Uterus (tissue), 4 donors: ENCODE data around the gene GADD45A. TPM values are rescaled to one million over a fixed set of nuclear protein-coding genes. Genes with fewer than 3 reads are reported as not detected.

Source experiments
- DNase-seq, 2 donors: peaks; one replicate each; pipeline ENCODE4 v3.0.0-alpha.2; 2019 to 2020
- H3K27ac ChIP-seq, 2 donors: fragments of 200-600 bp; sonication (generic); 1 replicate in 1 of 2; 2 replicates in 1 of 2; pipeline ENCODE4 v1.5.1; 2016 to 2018
- H3K27me3 ChIP-seq, 2 donors: fragments of 200-600 bp; sonication (generic); one replicate each; pipeline ENCODE4 v1.5.1; 2018 to 2019; ENCODE audit warnings: control low read depth in 1 of 2
- H3K36me3 ChIP-seq, 2 donors: fragments of 200-600 bp; sonication (generic); one replicate each; pipeline ENCODE4 v1.5.1; 2019; ENCODE audit warnings: control low read depth in 1 of 2
- H3K4me1 ChIP-seq, 2 donors: fragments of 200-600 bp; sonication (generic); one replicate each; pipeline ENCODE4 v1.5.1; 2018 to 2019; ENCODE audit warnings: control low read depth in 1 of 2
- H3K4me3 ChIP-seq, 2 donors: fragments of 200-600 bp; sonication (generic); 1 replicate in 1 of 2; 2 replicates in 1 of 2; pipeline ENCODE4 v1.5.1; 2018 to 2019; ENCODE audit warnings: mild to moderate bottlenecking in 1 of 2
- H3K9me3 ChIP-seq, 2 donors: fragments of 200-600 bp; sonication (generic); one replicate each; pipeline ENCODE4 v1.5.1; 2019; ENCODE audit warnings: control low read depth in 1 of 2
- POLR2A ChIP-seq, 2 donors: fragments of 450-650 bp; IDR thresholded peaks; one replicate each; pipeline ENCODE4 v1.6.1; 2016; ENCODE audit warnings: antibody characterized with exemption in 2 of 2, mild to moderate bottlenecking in 1 of 2, moderate library complexity in 1 of 2
- intact Hi-C: fragments of 100-400 bp; cut with DNase I; formaldehyde crosslinking; loops from one replicate; pipeline ENCODE4 v1.15.1; 2023; ENCODE audit warnings: low total_unique reads
- total RNA-seq, 4 donors: library from RNA; depleted of rRNA in 3 of 4; stranded (reverse); fragments of >200 nt in 3 of 4; gene quantifications; one replicate each; pipeline versions ENCODE4 v1.1.0 to v1.2.4, GENCODE V29; 2014 to 2023
- TF ChIP-seq, protein P1 (sequence below), 4 experiments: fragments of 200-600 bp in 2 of 4; fragments of 450-650 bp in 2 of 4; sonication (generic) in 2 of 4; IDR thresholded peaks; one replicate each; pipeline ENCODE4 v1.5.1; 2016 to 2019; ENCODE audit warnings: antibody characterized with exemption in 4 of 4, mild to moderate bottlenecking in 2 of 4, moderate library complexity in 1 of 4
- donor health status: DM: yes; HTN: yes; CAD: no.

Gene GADD45A
- total RNA-seq, 4 donors from 2014 or later = 11.1 to 35.6 (median 20.3) TPM

DNA sequence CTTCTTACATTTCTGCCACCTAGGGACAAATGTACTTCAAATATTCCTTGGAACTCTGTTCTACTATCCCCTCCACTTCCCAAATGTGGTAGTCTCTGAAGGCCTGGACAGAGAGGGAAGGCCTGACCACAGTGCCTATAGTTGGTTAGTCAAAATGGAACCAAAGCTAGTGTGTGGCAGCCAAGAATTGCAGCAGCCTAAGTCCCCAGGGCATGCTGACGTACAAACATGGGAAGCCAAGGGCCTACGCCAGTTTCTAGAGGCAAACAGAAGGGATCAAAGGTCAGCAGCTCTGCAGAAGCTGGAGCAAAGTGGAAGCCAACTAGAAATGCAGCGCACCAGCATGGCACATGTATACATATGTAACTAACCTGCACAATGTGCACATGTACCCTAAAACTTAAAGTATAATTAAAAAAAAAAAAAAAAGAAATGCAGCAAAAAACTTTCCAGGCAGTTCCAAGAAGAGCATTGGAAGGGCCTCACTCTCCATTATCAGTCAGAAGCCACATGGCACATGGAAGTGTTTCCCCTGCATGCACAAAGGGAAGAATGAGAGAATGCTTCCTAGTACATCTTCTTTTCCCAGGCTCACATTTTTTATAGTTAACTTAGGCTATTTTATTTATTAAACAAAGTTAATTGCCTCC lies 39.4 kb upstream of the GADD45A start:
- H3K27me3 ChIP-seq = no peaks in the 10 kb centered on the region
- intact Hi-C loops = no loop called here
- H3K36me3 ChIP-seq = no peaks in the 10 kb centered on the region
- DNase-seq = peak; percentile 50 to 63
- no peak for TF ChIP-seq POLR2A (IDR thresholded peaks at IDR 0.05)
- peak overlapping the region; percentile 67 to 72 for H3K27ac ChIP-seq
- peaks cover 13 to 17% of the 10 kb centered on the region in 2 donors for H3K4me1 ChIP-seq
- H3K4me3 ChIP-seq = no peak overlapping the region
- no peaks in the 10 kb centered on the region for H3K9me3 ChIP-seq

DNA sequence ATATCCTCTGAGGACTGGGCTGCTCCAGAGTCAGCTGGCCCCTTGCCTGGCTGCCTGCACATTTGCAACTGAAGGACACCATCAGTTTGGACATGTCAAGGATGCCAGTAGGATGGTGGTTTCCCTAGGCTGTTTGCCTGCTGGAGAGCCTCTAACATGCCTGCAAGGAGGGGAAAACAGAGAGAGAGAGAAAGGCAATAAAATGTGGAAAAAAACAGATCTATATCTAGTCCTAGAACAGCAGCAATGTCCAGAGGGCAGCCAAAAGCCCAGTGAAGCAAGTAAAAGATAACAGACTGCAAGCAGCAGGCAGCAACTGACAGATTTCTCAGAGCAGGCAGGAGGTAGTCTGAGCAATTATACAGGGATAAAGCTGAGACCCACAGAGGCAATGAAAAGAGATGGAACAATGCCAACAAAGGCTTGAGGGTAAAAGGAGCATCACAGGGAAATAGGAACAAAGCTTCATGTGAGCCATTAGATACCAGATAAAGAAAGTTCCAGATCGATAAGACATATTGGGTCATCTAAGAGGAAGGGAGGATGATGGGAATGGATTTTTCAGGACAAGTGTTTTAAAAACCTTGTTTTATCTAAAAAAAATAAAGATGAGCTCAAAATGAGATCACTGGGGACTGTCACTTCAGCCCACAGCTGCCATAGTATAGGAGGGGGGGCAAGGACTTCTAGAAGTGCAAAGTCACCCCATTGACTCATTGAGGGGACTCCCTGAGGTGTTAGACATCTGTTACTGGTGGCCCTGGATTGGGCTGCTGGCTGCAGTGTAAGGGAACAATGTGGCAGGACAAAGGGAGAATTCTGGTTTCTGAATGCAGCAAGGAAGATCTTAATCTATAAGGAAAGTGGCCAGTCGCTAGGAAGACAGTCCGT lies 38.6 kb upstream of the GADD45A start:
- intact Hi-C loops = no loop called here
- Histone ChIP-seq H3K4me3 (no peak overlapping the region), H3K36me3 (no peaks in the 10 kb centered on the region), H3K27ac (peak overlapping the region; percentile 67 to 72), H3K27me3 (no peaks in the 10 kb centered on the region), H3K9me3 (no peaks in the 10 kb centered on the region), H3K4me1 (peaks cover 13 to 17% of the 10 kb centered on the region in 2 donors)
- TF ChIP-seq POLR2A (IDR thresholded peaks at IDR 0.05) = no peak
- TF ChIP-seq, protein P1, sequence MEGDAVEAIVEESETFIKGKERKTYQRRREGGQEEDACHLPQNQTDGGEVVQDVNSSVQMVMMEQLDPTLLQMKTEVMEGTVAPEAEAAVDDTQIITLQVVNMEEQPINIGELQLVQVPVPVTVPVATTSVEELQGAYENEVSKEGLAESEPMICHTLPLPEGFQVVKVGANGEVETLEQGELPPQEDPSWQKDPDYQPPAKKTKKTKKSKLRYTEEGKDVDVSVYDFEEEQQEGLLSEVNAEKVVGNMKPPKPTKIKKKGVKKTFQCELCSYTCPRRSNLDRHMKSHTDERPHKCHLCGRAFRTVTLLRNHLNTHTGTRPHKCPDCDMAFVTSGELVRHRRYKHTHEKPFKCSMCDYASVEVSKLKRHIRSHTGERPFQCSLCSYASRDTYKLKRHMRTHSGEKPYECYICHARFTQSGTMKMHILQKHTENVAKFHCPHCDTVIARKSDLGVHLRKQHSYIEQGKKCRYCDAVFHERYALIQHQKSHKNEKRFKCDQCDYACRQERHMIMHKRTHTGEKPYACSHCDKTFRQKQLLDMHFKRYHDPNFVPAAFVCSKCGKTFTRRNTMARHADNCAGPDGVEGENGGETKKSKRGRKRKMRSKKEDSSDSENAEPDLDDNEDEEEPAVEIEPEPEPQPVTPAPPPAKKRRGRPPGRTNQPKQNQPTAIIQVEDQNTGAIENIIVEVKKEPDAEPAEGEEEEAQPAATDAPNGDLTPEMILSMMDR (IDR thresholded peaks at IDR 0.05) = no peak
- DNase-seq = peak; percentile 37 to 62

DNA sequence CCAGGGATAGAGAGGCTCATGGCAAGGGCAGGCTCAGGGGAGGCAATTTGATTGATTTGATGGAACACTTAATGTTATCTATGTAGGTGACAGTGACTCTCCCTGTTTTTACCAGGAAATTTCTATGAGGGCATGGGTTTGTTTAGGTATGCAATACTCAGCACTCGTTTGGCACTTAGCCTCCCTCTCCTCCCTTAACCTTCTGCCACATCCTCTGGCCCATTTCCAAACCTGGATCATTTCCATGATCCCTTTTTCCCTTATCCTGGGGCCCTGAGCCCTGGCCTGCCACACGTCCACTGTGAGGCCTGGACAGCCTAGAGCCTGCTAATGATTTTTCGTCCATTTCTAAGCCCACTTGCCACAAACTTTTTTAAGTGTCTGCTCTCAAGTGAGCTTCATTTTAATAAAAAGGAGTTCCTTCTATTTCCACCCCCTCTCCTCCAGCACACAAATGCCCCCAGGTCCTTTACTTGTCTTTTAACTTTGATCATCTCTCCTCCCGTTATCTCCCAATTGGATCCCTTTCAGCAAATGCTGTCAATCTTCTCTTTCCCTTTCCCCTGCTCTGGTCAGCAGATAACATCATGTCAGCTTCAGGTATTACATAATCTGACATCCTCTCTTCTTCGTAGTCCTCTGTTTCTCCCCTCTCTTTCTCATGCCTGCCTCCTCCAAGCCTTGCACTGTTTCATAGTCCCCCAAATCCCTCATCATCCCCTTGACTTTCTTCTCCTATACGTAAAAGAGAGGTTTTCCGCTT lies 37.8 kb upstream of the GADD45A start:
- TF ChIP-seq, protein P1 (IDR thresholded peaks at IDR 0.05) = no peak
- TF ChIP-seq POLR2A (IDR thresholded peaks at IDR 0.05) = no peak
- Histone ChIP-seq H3K4me3 (no peak overlapping the region), H3K27me3 (no peaks in the 10 kb centered on the region), H3K4me1 (peaks cover 13 to 17% of the 10 kb centered on the region in 2 donors), H3K27ac (peak overlapping the region; percentile 67 to 72), H3K36me3 (no peaks in the 10 kb centered on the region), H3K9me3 (no peaks in the 10 kb centered on the region)
- no peak for DNase-seq
- intact Hi-C loops = no loop called here

DNA sequence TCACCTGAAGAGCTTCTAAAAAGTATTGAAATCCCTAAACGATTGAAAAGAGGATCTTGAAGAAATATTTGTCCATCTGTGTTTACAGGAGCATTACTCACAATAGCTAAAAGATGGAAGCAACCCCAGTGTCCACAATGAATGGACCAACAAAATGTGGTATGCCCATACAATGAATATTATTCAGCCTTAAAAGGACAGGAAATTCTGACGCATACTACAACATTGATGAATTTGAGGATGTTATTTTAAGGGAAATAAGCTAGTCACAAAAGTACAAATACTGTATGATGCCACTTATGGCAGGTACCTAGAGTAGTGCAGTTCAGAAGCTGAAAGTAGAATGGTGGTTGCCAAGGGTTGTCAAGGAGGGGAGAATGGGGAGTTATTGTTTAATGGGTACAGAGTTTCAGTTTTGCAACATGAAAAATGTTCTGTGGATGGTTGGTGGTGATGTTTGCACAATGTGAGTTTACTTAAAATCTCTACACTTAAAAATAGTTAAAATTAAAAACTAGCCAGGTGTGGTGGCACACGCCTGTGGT lies 37.1 kb upstream of the GADD45A start:
- peaks cover 13 to 17% of the 10 kb centered on the region in 2 donors for H3K4me1 ChIP-seq
- H3K36me3 ChIP-seq = no peaks in the 10 kb centered on the region
- H3K27ac ChIP-seq = peak overlapping the region in 1 of 2 donors; percentile 67
- DNase-seq = no peak
- H3K27me3 ChIP-seq = no peaks in the 10 kb centered on the region
- intact Hi-C loops = no loop called here
- no peak overlapping the region for H3K4me3 ChIP-seq
- H3K9me3 ChIP-seq = no peaks in the 10 kb centered on the region
- no peak for TF ChIP-seq POLR2A (IDR thresholded peaks at IDR 0.05)
- TF ChIP-seq, protein P1 (IDR thresholded peaks at IDR 0.05) = no peak

DNA sequence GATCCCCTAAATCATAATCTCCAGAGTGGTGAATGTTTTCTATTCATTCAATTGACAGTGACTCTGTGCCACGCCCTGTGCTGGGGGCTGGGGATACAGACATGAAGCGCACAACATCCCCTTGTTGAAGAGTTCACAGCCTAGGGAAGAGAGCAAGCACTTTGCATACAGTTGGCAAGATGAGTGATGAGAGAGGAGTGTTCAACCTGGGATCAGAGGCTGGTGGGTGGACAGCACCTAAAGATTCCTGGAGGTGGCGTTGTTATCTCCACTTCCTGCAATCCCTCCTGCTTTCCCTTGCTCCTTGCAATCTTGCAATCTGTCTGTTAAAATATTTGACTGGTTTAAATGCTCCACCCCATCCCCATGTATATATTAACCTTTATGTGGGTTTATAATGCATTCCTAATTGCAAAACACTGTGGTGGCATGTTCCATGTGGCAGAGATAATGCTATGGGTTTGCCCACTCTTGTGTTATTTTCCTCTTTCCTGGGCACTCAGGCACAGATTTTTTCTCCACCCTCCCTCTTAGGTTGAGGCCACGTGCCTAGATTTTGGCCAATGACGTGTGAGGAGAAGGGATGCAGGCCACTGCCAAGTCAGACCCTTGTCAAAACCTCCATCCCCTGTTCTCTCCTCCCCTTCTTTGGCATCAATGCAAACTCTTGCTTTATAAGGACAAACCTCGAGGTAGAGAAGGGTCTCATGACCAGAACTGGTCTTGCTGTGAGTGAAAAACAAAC lies 36.2 kb upstream of the GADD45A start:
- no peak for DNase-seq
- intact Hi-C loops = no loop called here
- H3K9me3 ChIP-seq = no peaks in the 10 kb centered on the region
- no peak overlapping the region for H3K4me3 ChIP-seq
- no peak overlapping the region for H3K27ac ChIP-seq
- no peaks in the 10 kb centered on the region for H3K27me3 ChIP-seq
- peaks cover 13 to 17% of the 10 kb centered on the region in 2 donors for H3K4me1 ChIP-seq
- no peak for TF ChIP-seq POLR2A (IDR thresholded peaks at IDR 0.05)
- TF ChIP-seq, protein P1 (IDR thresholded peaks at IDR 0.05) = no peak
- no peaks in the 10 kb centered on the region for H3K36me3 ChIP-seq
